Kidney (tissue), 14 donors: ENCODE results near the gene ZBTB16. TPM values are rescaled to one million over a fixed set of nuclear protein-coding genes. Genes with fewer than 3 reads are reported as not detected.

Experiments
- DNase-seq, 5 donors: peaks; one replicate each; pipeline ENCODE4 v3.0.0-alpha.2; 2013 to 2020
- FAIRE-seq: peaks from 2 replicates; lab custom pipeline; 2012; peaks lifted over from hg19 to GRCh38; lab: Jason Lieb, UNC
- H3K27ac ChIP-seq, 2 donors: one replicate each; pipeline ENCODE4 v1.7.0; 2013; ENCODE audit warnings: low read depth in 2 of 2, low read length in 2 of 2, inconsistent platforms in 1 of 2
- H3K27me3 ChIP-seq: one replicate; pipeline ENCODE4 v1.7.1; 2013; ENCODE audit warnings: low read length, inconsistent platforms; ENCODE audit not compliant: control insufficient read depth, insufficient read depth
- H3K36me3 ChIP-seq, 3 donors: one replicate each; pipeline versions ENCODE4 v1.7.0 to v1.7.1; 2013; ENCODE audit warnings: low read length in 3 of 3, control low read depth in 1 of 3, inconsistent platforms in 1 of 3; ENCODE audit not compliant: insufficient read depth in 3 of 3, control insufficient read depth in 2 of 3
- H3K4me1 ChIP-seq, 3 donors: one replicate each; pipeline versions ENCODE4 v1.7.0 to v1.7.1; 2013; ENCODE audit warnings: low read length in 3 of 3, inconsistent platforms in 1 of 3, low read depth in 1 of 3; ENCODE audit not compliant: control insufficient read depth in 2 of 3, insufficient read depth in 2 of 3
- H3K4me3 ChIP-seq, 3 donors: one replicate each; pipeline versions ENCODE4 v1.7.0 to v1.8.1; 2013; ENCODE audit warnings: low read length in 3 of 3, control low read depth in 1 of 3, inconsistent platforms in 1 of 3
- H3K9ac ChIP-seq, 3 donors: one replicate each; pipeline versions ENCODE4 v1.7.0 to v1.7.1; 2013; ENCODE audit warnings: low read length in 3 of 3, control low read depth in 1 of 3, inconsistent platforms in 1 of 3
- H3K9me3 ChIP-seq, 3 donors: one replicate each; pipeline versions ENCODE4 v1.7.0 to v1.7.1; 2013; ENCODE audit warnings: low read length in 3 of 3, control low read depth in 1 of 3, inconsistent platforms in 1 of 3; ENCODE audit not compliant: control insufficient read depth in 2 of 3, insufficient read depth in 1 of 3
- CTCF ChIP-seq: IDR thresholded peaks from 3 replicates; pipeline ENCODE4 v1.5.1; 2012; ENCODE audit warnings: mild to moderate bottlenecking, moderate library complexity, borderline replicate concordance; ENCODE audit not compliant: insufficient read depth; ENCODE audit errors: extremely low read depth
- intact Hi-C: fragments of 100-400 bp; cut with DNase I; formaldehyde crosslinking; loops from one replicate; pipeline ENCODE4 v1.11.1; 2022
- polyA plus RNA-seq: library from polyadenylated mRNA; stranded (reverse); fragments of 350-450 nt; fragmentation: Illumina TruSeq; extraction: RNeasy Lipid Tissue Mini Kit (QIAGEN cat#74804); gene quantifications from one replicate; pipeline ENCODE4 v1.2.3, GENCODE V29; 2014; ENCODE audit warnings: low read depth, low replicate concordance; ENCODE audit not compliant: insufficient read depth
- total RNA-seq: library from RNA; stranded (reverse); fragmentation: NEBNext Ultra II Directional; extraction: Animal tissue kit (Norgen Biotek cat#: 25700); gene quantifications from one replicate; pipeline ENCODE4 v1.2.1, GENCODE V29; 2021
- donor health status: control.
- donor health status: control.
- donor health status: control.
- donor health status: control.
- donor health status: control.
- donor health status: DM: yes; HTN: yes; CAD: no.
- donor health status: Normal renal cell carcinoma (clear cell type).

Gene ZBTB16
- total and polyA plus RNA-seq, 2 donors from 2014 or later = 2.5 to 126 TPM

GRCh38 chr11:114201219-114201618, 141.7 kb downstream of the ZBTB16 start:
- intact Hi-C loops = no loop called here
- H3K9ac ChIP-seq = no peak overlapping the region
- no peak for DNase-seq
- H3K36me3 ChIP-seq = no peaks in the 10 kb centered on the region
- H3K4me1 ChIP-seq = peaks cover 3 to 19% (median 12%) of the 10 kb centered on the region in 3 donors
- no peak for FAIRE-seq
- no peaks in the 10 kb centered on the region for H3K9me3 ChIP-seq
- H3K27ac ChIP-seq = no peak overlapping the region
- no peaks in the 10 kb centered on the region for H3K27me3 ChIP-seq
- H3K4me3 ChIP-seq = no peak overlapping the region
- TF ChIP-seq CTCF = no peak

GRCh38 chr11:114202011-114202609, 142.6 kb downstream of the ZBTB16 start:
- Histone ChIP-seq H3K9me3 (no peaks in the 10 kb centered on the region), H3K4me1 (peaks cover 3 to 13% (median 4%) of the 10 kb centered on the region in 3 donors), H3K36me3 (peaks cover 0 to 3% (median 0%) of the 10 kb centered on the region in 3 donors), H3K27ac (no peak overlapping the region), H3K27me3 (no peaks in the 10 kb centered on the region), H3K9ac (no peak overlapping the region), H3K4me3 (no peak overlapping the region)
- intact Hi-C loops = no loop called here
- FAIRE-seq (no peak), DNase-seq (no peak)
- no peak for TF ChIP-seq CTCF

DNA sequence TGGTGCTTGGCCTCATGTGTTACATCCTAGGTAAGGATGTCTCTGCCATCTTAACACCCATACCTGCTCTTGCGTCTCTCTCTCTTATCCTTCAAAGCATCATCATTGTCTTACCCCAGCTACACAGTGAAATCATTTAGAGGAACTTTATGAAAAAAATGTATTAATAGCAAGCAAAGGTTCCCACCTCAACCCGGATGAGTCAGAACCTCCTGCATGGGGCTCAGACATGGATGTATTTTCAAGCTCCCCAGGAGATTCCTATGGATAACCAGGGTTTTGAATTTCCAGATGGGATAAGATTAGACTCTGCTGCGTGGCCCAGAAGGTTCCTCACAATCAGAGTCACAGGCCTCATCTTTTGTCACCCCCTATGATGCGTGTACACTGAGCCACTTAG, 147.6 kb downstream of the ZBTB16 start:
- H3K27me3 ChIP-seq = no peaks in the 10 kb centered on the region
- peaks cover 0 to 7% (median 5%) of the 10 kb centered on the region in 3 donors for H3K4me1 ChIP-seq

More for the DNA sequence above, 147.6 kb downstream of the ZBTB16 start:
- peaks cover 0 to 3% (median 0%) of the 10 kb centered on the region in 3 donors for H3K36me3 ChIP-seq
- FAIRE-seq (no peak), DNase-seq (no peak)
- H3K4me3 ChIP-seq = no peak overlapping the region
- no peak overlapping the region for H3K27ac ChIP-seq
- H3K9me3 ChIP-seq = no peaks in the 10 kb centered on the region
- no peak overlapping the region for H3K9ac ChIP-seq
- intact Hi-C loops = no loop called here
- no peak for TF ChIP-seq CTCF
